ENCODE measurements around the gene CPHXL2.
A peak's percentile ranks its signal among the peaks of the same experiment; 100 is the strongest.

CPHXL2 gene

DNA sequence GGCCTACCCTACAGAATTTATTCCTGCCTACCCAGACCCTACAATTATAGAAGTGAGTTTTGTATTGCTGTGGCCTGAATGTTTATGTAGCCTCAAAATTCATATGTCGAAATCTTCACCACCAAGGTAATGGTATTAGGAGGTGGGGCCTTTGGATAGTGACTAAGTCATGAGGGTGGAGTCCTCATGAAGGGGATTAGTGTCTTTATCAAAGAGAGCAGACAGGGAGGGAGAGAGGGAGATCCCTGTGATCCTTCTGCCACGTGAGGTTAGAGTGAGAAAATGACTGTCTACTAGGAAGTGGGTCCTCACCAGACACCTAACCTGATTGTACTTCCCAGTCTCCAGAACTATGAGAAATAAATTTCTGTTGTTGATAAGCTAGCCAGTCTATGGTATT lies 25.4 kb upstream of the CPHXL2 start:
- TF ChIP-seq, protein P1, sequence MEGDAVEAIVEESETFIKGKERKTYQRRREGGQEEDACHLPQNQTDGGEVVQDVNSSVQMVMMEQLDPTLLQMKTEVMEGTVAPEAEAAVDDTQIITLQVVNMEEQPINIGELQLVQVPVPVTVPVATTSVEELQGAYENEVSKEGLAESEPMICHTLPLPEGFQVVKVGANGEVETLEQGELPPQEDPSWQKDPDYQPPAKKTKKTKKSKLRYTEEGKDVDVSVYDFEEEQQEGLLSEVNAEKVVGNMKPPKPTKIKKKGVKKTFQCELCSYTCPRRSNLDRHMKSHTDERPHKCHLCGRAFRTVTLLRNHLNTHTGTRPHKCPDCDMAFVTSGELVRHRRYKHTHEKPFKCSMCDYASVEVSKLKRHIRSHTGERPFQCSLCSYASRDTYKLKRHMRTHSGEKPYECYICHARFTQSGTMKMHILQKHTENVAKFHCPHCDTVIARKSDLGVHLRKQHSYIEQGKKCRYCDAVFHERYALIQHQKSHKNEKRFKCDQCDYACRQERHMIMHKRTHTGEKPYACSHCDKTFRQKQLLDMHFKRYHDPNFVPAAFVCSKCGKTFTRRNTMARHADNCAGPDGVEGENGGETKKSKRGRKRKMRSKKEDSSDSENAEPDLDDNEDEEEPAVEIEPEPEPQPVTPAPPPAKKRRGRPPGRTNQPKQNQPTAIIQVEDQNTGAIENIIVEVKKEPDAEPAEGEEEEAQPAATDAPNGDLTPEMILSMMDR (IDR thresholded peaks at IDR 0.05; ENCODE audit: low read depth, low read length), result no peak
- Histone ChIP-seq H3K36me3 (no peaks in the 10 kb centered on the region), H3K9me3 (ENCODE audit: severe bottlenecking) (no peaks in the 10 kb centered on the region), H3K4me3 (ENCODE audit: low read depth, low read length) (peak overlapping the region; percentile 32), H3K27me3 (ENCODE audit: insufficient read depth, low read depth, severe bottlenecking) (no peaks in the 10 kb centered on the region), H3K27ac (peak overlapping the region; percentile 58)
- peak; percentile 65 for DNase-seq

DNA sequence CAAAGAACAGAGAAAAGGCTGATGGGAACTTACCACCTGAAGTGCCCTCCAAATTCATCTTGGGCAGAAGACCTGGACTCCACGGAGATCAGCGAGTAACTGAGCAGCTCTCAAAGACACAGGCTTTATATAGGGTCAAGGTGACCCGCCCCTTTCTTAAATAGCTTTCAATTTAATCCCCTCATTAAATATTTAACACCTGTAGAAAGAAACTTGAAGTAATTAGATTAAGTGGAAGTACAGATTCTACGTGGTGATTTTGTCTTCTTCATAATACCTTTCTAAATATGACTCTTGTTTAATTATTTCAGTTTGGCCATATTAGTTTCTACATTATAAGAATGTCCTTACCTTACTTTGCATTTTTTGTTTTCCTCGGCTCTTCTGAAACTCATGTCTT lies 24.6 kb upstream of the CPHXL2 start, which contains the start of gene DUXB:
Gene DUXB, minus strand, starts transcription at position 101 of the 400 bp plus-strand sequence. Its CDS starts 43 bp downstream, at position 58.
- peak; percentile 40 for DNase-seq
- TF ChIP-seq, protein P1 (IDR thresholded peaks at IDR 0.05; ENCODE audit: low read depth, low read length), result no peak
- peak within 1 kb of the TSS; percentile 60 for H3K27ac ChIP-seq
- no peaks in the 10 kb centered on the region for H3K36me3 ChIP-seq
- H3K27me3 ChIP-seq (ENCODE audit: insufficient read depth, low read depth, severe bottlenecking), result no peaks in the 10 kb centered on the region
- no peaks in the 10 kb centered on the region for H3K9me3 ChIP-seq (ENCODE audit: severe bottlenecking)
- H3K4me3 ChIP-seq (ENCODE audit: low read depth, low read length), result peak within 1 kb of the TSS; percentile 32

DNA sequence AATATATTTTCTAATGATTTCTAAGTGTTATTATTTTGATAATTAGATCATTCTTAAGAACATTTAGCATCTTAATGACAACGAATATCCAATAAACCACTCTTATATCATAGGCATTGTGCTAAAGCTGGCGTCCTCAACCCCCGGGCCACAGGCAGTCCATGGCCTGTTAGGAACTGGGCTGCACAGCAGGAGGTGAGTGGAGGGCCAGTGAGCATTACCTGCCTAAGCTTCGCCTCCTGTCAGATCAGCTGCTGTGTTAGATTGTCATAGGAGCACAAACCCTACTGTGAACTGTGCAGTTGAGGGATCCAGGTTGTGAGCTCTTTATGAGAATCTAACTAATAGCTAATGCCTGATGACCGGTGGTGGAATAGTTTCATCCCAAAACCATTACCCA lies 20.8 kb upstream of the CPHXL2 start:
- Histone ChIP-seq H3K9me3 (ENCODE audit: severe bottlenecking) (no peaks in the 10 kb centered on the region), H3K27ac (no peak overlapping the region), H3K27me3 (ENCODE audit: insufficient read depth, low read depth, severe bottlenecking) (no peaks in the 10 kb centered on the region), H3K36me3 (peaks cover 8% of the 10 kb centered on the region; the same call in 1 of the 2 replicates), H3K4me3 (ENCODE audit: low read depth, low read length) (no peak overlapping the region)
- peak; percentile 65 for DNase-seq
- TF ChIP-seq, protein P1 (IDR thresholded peaks at IDR 0.05; ENCODE audit: low read depth, low read length), result no peak

DNA sequence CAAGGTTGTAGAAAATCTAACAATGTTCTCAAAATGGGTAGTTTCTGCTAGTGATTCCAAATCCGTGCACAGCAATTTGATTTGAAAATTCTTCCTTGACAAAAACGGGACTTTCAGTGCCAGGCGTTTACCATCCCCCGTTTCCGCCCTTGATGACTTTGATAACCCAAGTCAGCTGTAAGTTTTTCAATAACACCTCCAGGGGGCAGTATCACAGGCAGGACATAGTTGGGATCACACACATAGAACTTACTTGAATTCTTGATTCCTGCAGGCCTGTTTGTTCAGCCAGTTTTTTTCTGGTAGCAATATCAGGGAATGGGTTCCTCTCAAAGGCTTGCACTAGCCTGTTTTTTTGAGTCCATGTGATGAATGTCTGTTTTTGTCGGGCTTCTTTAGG lies 18.9 kb upstream of the CPHXL2 start:
- H3K9me3 ChIP-seq (ENCODE audit: severe bottlenecking), result no peaks in the 10 kb centered on the region
- no peaks in the 10 kb centered on the region for H3K27me3 ChIP-seq (ENCODE audit: insufficient read depth, low read depth, severe bottlenecking)
- peaks cover 8% of the 10 kb centered on the region; the same call in 1 of the 2 replicates for H3K36me3 ChIP-seq
- TF ChIP-seq, protein P1 (IDR thresholded peaks at IDR 0.05; ENCODE audit: low read depth, low read length), result no peak
- no peak overlapping the region for H3K4me3 ChIP-seq (ENCODE audit: low read depth, low read length)
- DNase-seq, result no peak
- H3K27ac ChIP-seq, result no peak overlapping the region

DNA sequence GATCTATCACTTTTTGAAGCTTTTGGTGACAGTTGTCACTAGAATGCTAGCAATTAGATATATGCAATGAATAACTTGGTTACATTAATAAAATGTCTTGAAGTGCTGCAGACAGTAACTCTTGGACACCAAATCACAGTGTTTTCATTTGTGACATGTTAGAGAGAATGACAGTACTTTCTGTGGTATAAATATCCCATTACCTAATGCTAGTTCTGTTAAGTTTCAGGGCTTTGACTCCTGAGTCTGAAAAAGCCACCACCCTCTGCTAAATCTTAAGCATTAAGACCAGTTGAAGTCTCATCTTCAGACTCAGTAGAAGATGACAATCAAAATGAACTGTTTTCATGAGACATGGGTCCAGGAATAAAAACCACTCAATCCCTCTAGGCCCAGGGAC lies 10.6 kb upstream of the CPHXL2 start:
- Histone ChIP-seq H3K4me3 (ENCODE audit: low read depth, low read length) (no peak overlapping the region), H3K36me3 (no peaks in the 10 kb centered on the region), H3K27ac (no peak overlapping the region), H3K9me3 (ENCODE audit: severe bottlenecking) (peaks cover 8% of the 10 kb centered on the region), H3K27me3 (ENCODE audit: insufficient read depth, low read depth, severe bottlenecking) (no peaks in the 10 kb centered on the region)
- no peak for DNase-seq
- TF ChIP-seq, protein P1 (IDR thresholded peaks at IDR 0.05; ENCODE audit: low read depth, low read length), result no peak

DNA sequence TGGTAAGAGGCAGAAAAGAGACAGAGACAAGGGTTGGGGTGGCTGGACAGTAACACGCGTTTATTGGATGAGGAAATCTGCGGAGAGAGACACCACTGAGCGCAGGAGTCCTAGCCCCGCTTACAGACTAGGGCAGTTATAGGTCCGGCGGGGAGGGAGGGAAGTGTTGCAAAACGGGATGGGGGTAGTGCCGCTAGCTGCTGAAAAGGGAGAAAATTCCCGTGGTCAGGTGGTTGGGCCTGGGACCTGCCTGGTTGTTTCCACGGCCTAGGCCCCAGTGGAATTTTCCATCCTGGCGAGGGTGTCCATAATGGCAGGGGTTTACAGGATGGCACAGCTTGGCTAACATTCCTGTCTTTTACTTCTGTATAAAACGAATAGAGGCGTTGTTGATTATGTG lies 5.5 kb upstream of the CPHXL2 start:
- TF ChIP-seq, protein P1 (IDR thresholded peaks at IDR 0.05; ENCODE audit: low read depth, low read length), result no peak
- Histone ChIP-seq H3K4me3 (ENCODE audit: low read depth, low read length) (no peak overlapping the region), H3K9me3 (ENCODE audit: severe bottlenecking) (peaks cover 8% of the 10 kb centered on the region)

More for the DNA sequence above, 5.5 kb upstream of the CPHXL2 start:
- DNase-seq, result no peak
- no peaks in the 10 kb centered on the region for H3K27me3 ChIP-seq (ENCODE audit: insufficient read depth, low read depth, severe bottlenecking)
- H3K27ac ChIP-seq, result no peak overlapping the region
- no peaks in the 10 kb centered on the region for H3K36me3 ChIP-seq
